ENCODE data around the gene PHLPP1.
"Not testable (repeated sequence)": the region's sequence is repeated elsewhere in the genome, so short reads cannot be mapped to it uniquely, and the experiment has no call there.

The PHLPP1 gene

GRCh38 chr18:62776024-62776570, 60.8 kb downstream of the PHLPP1 start:
- no peak for DNase-seq

- no peak for DNase-seq
Measured at GRCh38 chr18:62777814-62778213, 62.5 kb downstream of the PHLPP1 start.

- no peak for DNase-seq
Measured at GRCh38 chr18:62778976-62779869, 63.9 kb downstream of the PHLPP1 start.

GRCh38 chr18:62781262-62781661, 65.9 kb downstream of the PHLPP1 start:
- DNase-seq: no peak

- no peak for DNase-seq
Measured at GRCh38 chr18:62781893-62782292, 66.6 kb downstream of the PHLPP1 start.

- DNase-seq: no peak
Measured at GRCh38 chr18:62784338-62784965, 69.1 kb downstream of the PHLPP1 start.

- DNase-seq: no peak
Measured at GRCh38 chr18:62784966-62785413, 69.6 kb downstream of the PHLPP1 start.

GRCh38 chr18:62786689-62787088, 71.3 kb downstream of the PHLPP1 start:
- DNase-seq: no peak

GRCh38 chr18:62788111-62788510, 72.8 kb downstream of the PHLPP1 start:
- no peak for DNase-seq

- DNase-seq: no peak
Measured at GRCh38 chr18:62788876-62789275, 73.5 kb downstream of the PHLPP1 start.

- DNase-seq: no peak
Measured at GRCh38 chr18:62790871-62791772, 75.8 kb downstream of the PHLPP1 start.

- DNase-seq: no peak
Measured at GRCh38 chr18:62792016-62792415, 76.7 kb downstream of the PHLPP1 start.

GRCh38 chr18:62795813-62796212, 80.5 kb downstream of the PHLPP1 start:
- DNase-seq: no peak

- no peak for DNase-seq
Measured at GRCh38 chr18:62796216-62796621, 80.9 kb downstream of the PHLPP1 start.

- no peak for DNase-seq
Measured at GRCh38 chr18:62797329-62797728, 82.0 kb downstream of the PHLPP1 start.

- no peak for DNase-seq
Measured at GRCh38 chr18:62799977-62800376, 84.6 kb downstream of the PHLPP1 start.

GRCh38 chr18:62802523-62802922, 87.2 kb downstream of the PHLPP1 start:
- no peak for DNase-seq

- no peak for DNase-seq
Measured at GRCh38 chr18:62807396-62807795, 92.1 kb downstream of the PHLPP1 start.

- DNase-seq: no peak
Measured at GRCh38 chr18:62808123-62808522, 92.8 kb downstream of the PHLPP1 start.

- DNase-seq: not testable (repeated sequence)
Measured at GRCh38 chr18:62809445-62809844, 94.1 kb downstream of the PHLPP1 start.

- no peak for DNase-seq
Measured at GRCh38 chr18:62809900-62810299, 94.6 kb downstream of the PHLPP1 start.

GRCh38 chr18:62810682-62811081, 95.3 kb downstream of the PHLPP1 start:
- DNase-seq: no peak

- no peak for DNase-seq
Measured at GRCh38 chr18:62811674-62812073, 96.3 kb downstream of the PHLPP1 start.
